ENCODE results near the gene KREMEN1.

GRCh38 chr22:29065468-29066190, 7.2 kb upstream of the KREMEN1 start:
- TF ChIP-seq CTCF (IDR thresholded peaks at IDR 0.05 in 2 of 3, conservative IDR thresholded peaks at IDR 0.05 in 1 of 3; ENCODE audit: insufficient read depth in 2 of 3, low read depth in 1 of 3, low read length in 3 of 3): no peak
- TF ChIP-seq NFRKB (IDR thresholded peaks at IDR 0.05; ENCODE audit: low read depth): no peak
- no peak for TF ChIP-seq JUND (IDR thresholded peaks at IDR 0.05; ENCODE audit: borderline replicate concordance, low read depth, low read length)
- no peak for TF ChIP-seq JUND (tag; IDR thresholded peaks at IDR 0.05; ENCODE audit: borderline replicate concordance, low read depth, low read length)
- TF ChIP-seq POLR2B (IDR thresholded peaks at IDR 0.05; ENCODE audit: low read depth, partially characterized antibody): no peak
